SK-N-MC (cell line): Measurements from ENCODE around the gene SEMA3A.

Experiments
- EZH2 ChIP-seq: fragments of 200-600 bp; sonication (generic); IDR thresholded peaks from one replicate; pipeline ENCODE4 v1.6.1; 2017; ENCODE audit warnings: antibody characterized with exemption
- FOXP2 ChIP-seq: optimal IDR thresholded peaks from 2 replicates; pipeline ENCODE3; 2011; ENCODE audit warnings: mild to moderate bottlenecking, moderate library complexity; ENCODE audit not compliant: insufficient read depth; ENCODE audit errors: extremely low read length, control extremely low read depth
- POLR2AphosphoS5 ChIP-seq: IDR thresholded peaks from 2 replicates; pipeline ENCODE4 v1.6.1; 2012; ENCODE audit warnings: mild to moderate bottlenecking, low read depth, low read length, borderline replicate concordance

GRCh38 chr7:84187813-84188510 lies 6.6 kb downstream of the SEMA3A start:
- TF ChIP-seq POLR2AphosphoS5 (no peak), EZH2 (no peak), FOXP2 (no peak)
